IPS-15b (cell line): ENCODE measurements around the gene TATDN3.
"Not testable (repeated sequence)": the region's sequence is repeated elsewhere in the genome, so short reads cannot be mapped to it uniquely, and the experiment has no call there.

Source experiments
- H3K27me3 ChIP-seq: one replicate; pipeline ENCODE4 v1.6.1; 2013; ENCODE audit warnings: low read length; ENCODE audit not compliant: control insufficient read depth, insufficient read depth
- H3K36me3 ChIP-seq: one replicate; pipeline ENCODE4 v1.6.1; 2013; ENCODE audit warnings: low read length; ENCODE audit not compliant: control insufficient read depth, insufficient read depth
- H3K4me1 ChIP-seq: one replicate; pipeline ENCODE4 v1.6.1; 2013; ENCODE audit warnings: mild to moderate bottlenecking, low read length; ENCODE audit not compliant: control insufficient read depth, insufficient read depth
- H3K4me3 ChIP-seq: one replicate; pipeline ENCODE4 v1.5.1; 2013; ENCODE audit warnings: low read depth, low read length
- H3K9ac ChIP-seq: one replicate; pipeline ENCODE4 v1.6.1; 2013; ENCODE audit warnings: low read depth, mild to moderate bottlenecking, low read length
- H3K9me3 ChIP-seq: one replicate; pipeline ENCODE4 v1.6.1; 2013; ENCODE audit warnings: mild to moderate bottlenecking, low read length; ENCODE audit not compliant: control insufficient read depth, insufficient read depth

TATDN3 gene

GRCh38 chr1:212816567-212817278, 25.0 kb downstream of the TATDN3 start:
- Histone ChIP-seq H3K9me3 (no peaks in the 10 kb centered on the region), H3K27me3 (no peaks in the 10 kb centered on the region), H3K4me1 (peaks cover 7% of the 10 kb centered on the region), H3K36me3 (no peaks in the 10 kb centered on the region), H3K4me3 (no peak overlapping the region), H3K9ac (no peak overlapping the region)

GRCh38 chr1:212819726-212820125, 28.0 kb downstream of the TATDN3 start:
- Histone ChIP-seq H3K36me3 (no peaks in the 10 kb centered on the region), H3K27me3 (no peaks in the 10 kb centered on the region), H3K4me3 (no peak overlapping the region), H3K9ac (no peak overlapping the region), H3K9me3 (no peaks in the 10 kb centered on the region), H3K4me1 (peaks cover 3% of the 10 kb centered on the region)

GRCh38 chr1:212820969-212821368, 29.3 kb downstream of the TATDN3 start:
- no peaks in the 10 kb centered on the region for H3K4me1 ChIP-seq
- no peak overlapping the region for H3K9ac ChIP-seq
- no peak overlapping the region for H3K4me3 ChIP-seq
- no peaks in the 10 kb centered on the region for H3K36me3 ChIP-seq
- H3K9me3 ChIP-seq, result peaks cover 8% of the 10 kb centered on the region
- no peaks in the 10 kb centered on the region for H3K27me3 ChIP-seq

- no peak overlapping the region for H3K4me3 ChIP-seq
- no peak overlapping the region for H3K9ac ChIP-seq
- H3K4me1 ChIP-seq, result no peaks in the 10 kb centered on the region
- no peaks in the 10 kb centered on the region for H3K36me3 ChIP-seq
- peaks cover 8% of the 10 kb centered on the region for H3K9me3 ChIP-seq
- H3K27me3 ChIP-seq, result no peaks in the 10 kb centered on the region
Measured at GRCh38 chr1:212822956-212823355, 31.3 kb downstream of the TATDN3 start.

- H3K27me3 ChIP-seq, result no peaks in the 10 kb centered on the region
- H3K9me3 ChIP-seq, result peaks cover 8% of the 10 kb centered on the region
- no peak overlapping the region for H3K4me3 ChIP-seq
- no peaks in the 10 kb centered on the region for H3K36me3 ChIP-seq
- H3K4me1 ChIP-seq, result no peaks in the 10 kb centered on the region
- no peak overlapping the region for H3K9ac ChIP-seq
Measured at GRCh38 chr1:212824201-212824600, 32.5 kb downstream of the TATDN3 start.

- no peaks in the 10 kb centered on the region for H3K4me1 ChIP-seq
- H3K36me3 ChIP-seq, result no peaks in the 10 kb centered on the region
- no peak overlapping the region for H3K9ac ChIP-seq
- no peaks in the 10 kb centered on the region for H3K27me3 ChIP-seq
- H3K9me3 ChIP-seq, result peaks cover 8% of the 10 kb centered on the region
- H3K4me3 ChIP-seq, result no peak overlapping the region
Measured at GRCh38 chr1:212825798-212826452, 34.2 kb downstream of the TATDN3 start.

- Histone ChIP-seq H3K4me3 (no peak overlapping the region), H3K36me3 (no peaks in the 10 kb centered on the region), H3K4me1 (no peaks in the 10 kb centered on the region), H3K9ac (no peak overlapping the region), H3K27me3 (no peaks in the 10 kb centered on the region), H3K9me3 (peaks cover 8% of the 10 kb centered on the region)
Measured at GRCh38 chr1:212827171-212827776, 35.6 kb downstream of the TATDN3 start.

- H3K9me3 ChIP-seq, result peaks cover 8% of the 10 kb centered on the region
- H3K36me3 ChIP-seq, result no peaks in the 10 kb centered on the region
- no peak overlapping the region for H3K4me3 ChIP-seq
- H3K27me3 ChIP-seq, result no peaks in the 10 kb centered on the region
- H3K4me1 ChIP-seq, result no peaks in the 10 kb centered on the region
- H3K9ac ChIP-seq, result no peak overlapping the region
Measured at GRCh38 chr1:212827831-212828278, 36.2 kb downstream of the TATDN3 start.

- H3K27me3 ChIP-seq, result no peaks in the 10 kb centered on the region
- peaks cover 8% of the 10 kb centered on the region for H3K9me3 ChIP-seq
- H3K9ac ChIP-seq, result no peak overlapping the region
- H3K36me3 ChIP-seq, result no peaks in the 10 kb centered on the region
- H3K4me3 ChIP-seq, result no peak overlapping the region
- H3K4me1 ChIP-seq, result no peaks in the 10 kb centered on the region
Measured at GRCh38 chr1:212828395-212828794, 36.7 kb downstream of the TATDN3 start.

GRCh38 chr1:212833211-212834207, 41.8 kb downstream of the TATDN3 start:
- not testable (repeated sequence) for H3K9ac ChIP-seq, H3K36me3 ChIP-seq, H3K27me3 ChIP-seq, H3K4me1 ChIP-seq, H3K4me3 ChIP-seq, H3K9me3 ChIP-seq

- H3K27me3 ChIP-seq, result no peaks in the 10 kb centered on the region
- H3K36me3 ChIP-seq, result no peaks in the 10 kb centered on the region
- H3K4me3 ChIP-seq, result no peak overlapping the region
- no peaks in the 10 kb centered on the region for H3K9me3 ChIP-seq
- no peak overlapping the region for H3K9ac ChIP-seq
- H3K4me1 ChIP-seq, result no peaks in the 10 kb centered on the region
Measured at GRCh38 chr1:212838145-212838544, 46.5 kb downstream of the TATDN3 start.
